Smooth muscle cell (in vitro differentiated cells): ENCODE data around the gene CDC42EP4. TPM values are rescaled to one million over a fixed set of nuclear protein-coding genes. Genes with fewer than 3 reads are reported as not detected.
A peak's percentile ranks its signal among the peaks of the same experiment; 100 is the strongest.

Source experiments
- DNase-seq: peaks from one replicate; lab custom pipeline; 2025; ENCODE audit not compliant: unreplicated experiment; lab: John Stamatoyannopoulos, UW
- H2AFZ ChIP-seq: fragments of 200-600 bp; sonication (generic); 2 replicates; pipeline ENCODE4 v1.6.0; 2016; ENCODE audit warnings: antibody characterized with exemption, low read depth, mild to moderate bottlenecking
- H3F3A ChIP-seq: fragments of 200-600 bp; sonication (generic); 2 replicates; pipeline ENCODE4 v1.6.0; 2017; ENCODE audit warnings: antibody characterized with exemption, low read depth
- H3K27ac ChIP-seq: fragments of 200-600 bp; sonication (generic); 2 replicates; pipeline ENCODE4 v1.5.1; 2016; ENCODE audit warnings: low read depth, mild to moderate bottlenecking
- H3K27me3 ChIP-seq: fragments of 200-600 bp; sonication (generic); 2 replicates; pipeline ENCODE4 v1.6.1; 2016; ENCODE audit warnings: low read depth, mild to moderate bottlenecking
- H3K36me3 ChIP-seq: fragments of 200-600 bp; sonication (generic); 2 replicates; pipeline ENCODE4 v1.5.1; 2016; ENCODE audit warnings: low read depth
- H3K4me1 ChIP-seq: fragments of 200-600 bp; sonication (generic); 2 replicates; pipeline ENCODE4 v1.5.1; 2016; ENCODE audit warnings: low read depth
- H3K4me2 ChIP-seq: fragments of 200-600 bp; sonication (generic); 2 replicates; pipeline ENCODE4 v1.6.0; 2016; ENCODE audit warnings: mild to moderate bottlenecking
- H3K4me3 ChIP-seq: fragments of 200-600 bp; sonication (generic); 2 replicates; pipeline ENCODE4 v1.5.1; 2016; ENCODE audit warnings: mild to moderate bottlenecking
- H3K79me2 ChIP-seq: fragments of 200-600 bp; sonication (generic); 2 replicates; pipeline ENCODE4 v1.6.0; 2016; ENCODE audit warnings: low read depth, mild to moderate bottlenecking
- H3K9ac ChIP-seq: fragments of 200-600 bp; sonication (generic); 2 replicates; pipeline ENCODE4 v1.6.0; 2016; ENCODE audit warnings: low read depth
- H3K9me3 ChIP-seq: fragments of 200-600 bp; sonication (generic); replicated peaks from 2 replicates; pipeline ENCODE4 v1.5.1; 2016; ENCODE audit warnings: low read depth
- H4K20me1 ChIP-seq: fragments of 200-600 bp; sonication (generic); 2 replicates; pipeline ENCODE4 v1.6.0; 2016; ENCODE audit warnings: low read depth
- WGBS: methylation state at CpG from one replicate; pipeline ENCODE4 v1.1.7; 2016; ENCODE audit warnings: low lambda C conversion rate; 5-methylcytosine and 5-hydroxymethylcytosine counted together
- polyA plus RNA-seq: library from polyadenylated mRNA; unstranded; fragments of >200 nt; fragmentation: Nextera tagmentation; extraction: Ambion mirVana; gene quantifications from 2 replicates; pipeline ENCODE4 v1.2.1, GENCODE V29; 2016
- total RNA-seq: library from RNA; depleted of rRNA; stranded (reverse); fragments of >200 nt; gene quantifications from 2 replicates; pipeline ENCODE4 v1.2.3, GENCODE V29; 2014
- TF ChIP-seq, protein P1 (sequence below): fragments of 200-600 bp; sonication (generic); IDR thresholded peaks from 2 replicates; pipeline ENCODE4 v1.5.1; 2017; ENCODE audit warnings: borderline replicate concordance, mild to moderate bottlenecking, antibody characterized with exemption; ENCODE audit not compliant: insufficient read depth, poor library complexity, severe bottlenecking

The CDC42EP4 gene
- total and polyA plus RNA-seq, 2 experiments from 2014 or later: 15.1 to 21.4 TPM

DNA sequence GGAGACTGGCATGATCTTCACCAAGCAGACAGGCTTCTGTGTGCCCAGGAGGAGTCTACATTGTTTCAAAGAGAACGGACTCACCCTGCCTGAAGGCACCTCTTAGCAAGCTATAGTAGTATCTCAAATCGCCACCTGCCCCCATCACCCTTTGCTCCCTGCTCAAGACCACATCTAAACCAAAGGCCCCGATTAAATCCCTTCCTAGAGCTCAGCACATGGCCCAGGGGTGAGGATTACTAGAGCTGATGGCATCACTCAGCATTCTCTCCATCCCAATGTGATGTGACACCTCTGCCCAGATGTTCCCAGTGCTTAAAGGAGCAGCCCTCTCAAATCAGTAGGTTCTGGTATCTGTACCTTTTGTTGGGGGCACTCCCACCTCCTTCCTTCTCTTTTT, 8.0 kb upstream of the CDC42EP4 start:
- H2AFZ ChIP-seq: no peak overlapping the region
- peaks cover 6% of the 10 kb centered on the region for H3F3A ChIP-seq
- no peaks in the 10 kb centered on the region for H3K79me2 ChIP-seq
- H3K4me1 ChIP-seq: peaks cover 13% of the 10 kb centered on the region
- no peak overlapping the region for H3K27ac ChIP-seq
- 86% methylated on average over 3 of the region's 3 CpGs for WGBS
- no peak overlapping the region for H3K4me3 ChIP-seq
- no peaks in the 10 kb centered on the region for H3K9me3 ChIP-seq
- H3K9ac ChIP-seq: no peak overlapping the region
- H4K20me1 ChIP-seq: no peaks in the 10 kb centered on the region
- no peaks in the 10 kb centered on the region for H3K27me3 ChIP-seq
- no peak for DNase-seq
- H3K4me2 ChIP-seq: no peak overlapping the region
- H3K36me3 ChIP-seq: no peaks in the 10 kb centered on the region
- TF ChIP-seq, protein P1, sequence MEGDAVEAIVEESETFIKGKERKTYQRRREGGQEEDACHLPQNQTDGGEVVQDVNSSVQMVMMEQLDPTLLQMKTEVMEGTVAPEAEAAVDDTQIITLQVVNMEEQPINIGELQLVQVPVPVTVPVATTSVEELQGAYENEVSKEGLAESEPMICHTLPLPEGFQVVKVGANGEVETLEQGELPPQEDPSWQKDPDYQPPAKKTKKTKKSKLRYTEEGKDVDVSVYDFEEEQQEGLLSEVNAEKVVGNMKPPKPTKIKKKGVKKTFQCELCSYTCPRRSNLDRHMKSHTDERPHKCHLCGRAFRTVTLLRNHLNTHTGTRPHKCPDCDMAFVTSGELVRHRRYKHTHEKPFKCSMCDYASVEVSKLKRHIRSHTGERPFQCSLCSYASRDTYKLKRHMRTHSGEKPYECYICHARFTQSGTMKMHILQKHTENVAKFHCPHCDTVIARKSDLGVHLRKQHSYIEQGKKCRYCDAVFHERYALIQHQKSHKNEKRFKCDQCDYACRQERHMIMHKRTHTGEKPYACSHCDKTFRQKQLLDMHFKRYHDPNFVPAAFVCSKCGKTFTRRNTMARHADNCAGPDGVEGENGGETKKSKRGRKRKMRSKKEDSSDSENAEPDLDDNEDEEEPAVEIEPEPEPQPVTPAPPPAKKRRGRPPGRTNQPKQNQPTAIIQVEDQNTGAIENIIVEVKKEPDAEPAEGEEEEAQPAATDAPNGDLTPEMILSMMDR: no peak

DNA sequence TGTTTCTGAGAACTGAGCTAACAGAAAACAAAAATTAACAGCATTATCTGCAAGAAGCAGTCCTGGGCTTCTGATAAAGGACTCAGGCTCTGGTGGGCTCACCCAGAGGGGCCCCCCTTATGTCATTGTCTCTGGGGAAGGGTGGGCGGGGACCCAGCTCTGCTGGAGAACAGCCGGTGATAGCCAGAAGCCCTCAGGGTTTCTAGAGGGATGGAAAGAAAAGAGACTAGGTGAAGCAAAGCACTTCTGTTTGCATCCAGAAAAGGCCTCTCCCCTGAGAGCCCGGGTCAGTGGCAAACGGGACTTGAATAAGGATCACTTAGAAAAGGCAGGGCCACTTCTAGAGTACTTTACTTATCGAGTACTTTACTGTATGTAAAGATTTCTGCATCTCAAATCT, 7.0 kb upstream of the CDC42EP4 start:
- no peaks in the 10 kb centered on the region for H3K79me2 ChIP-seq
- H3K4me1 ChIP-seq: peaks cover 4% of the 10 kb centered on the region
- H3F3A ChIP-seq: peaks cover 5% of the 10 kb centered on the region
- H3K4me2 ChIP-seq: no peak overlapping the region
- H3K36me3 ChIP-seq: no peaks in the 10 kb centered on the region
- TF ChIP-seq, protein P1: no peak
- no peaks in the 10 kb centered on the region for H4K20me1 ChIP-seq
- 42% methylated on average over 5 of the region's 5 CpGs for WGBS
- no peak overlapping the region for H3K9ac ChIP-seq
- no peak for DNase-seq
- no peak overlapping the region for H3K4me3 ChIP-seq
- no peak overlapping the region for H3K27ac ChIP-seq
- H3K9me3 ChIP-seq: no peaks in the 10 kb centered on the region
- H2AFZ ChIP-seq: no peak overlapping the region
- H3K27me3 ChIP-seq: no peaks in the 10 kb centered on the region

DNA sequence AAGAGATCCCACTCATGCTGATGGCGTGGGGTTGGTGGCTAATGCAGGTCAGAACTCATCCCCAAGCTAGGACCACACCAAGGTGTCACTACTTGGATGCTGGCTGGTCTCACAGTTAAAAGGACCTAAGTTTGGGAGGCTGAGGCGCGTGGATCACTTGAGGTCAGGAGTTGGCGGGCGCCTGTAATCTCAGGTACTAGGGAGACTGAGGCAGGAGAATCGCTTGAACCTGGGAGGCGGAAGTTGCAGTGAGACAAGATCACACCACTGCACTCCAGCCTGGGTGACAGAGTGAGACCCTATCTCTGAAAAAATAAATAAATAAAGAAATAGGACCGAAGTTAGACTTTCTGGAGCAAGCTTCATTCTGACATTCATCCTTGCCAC, 6.6 kb upstream of the CDC42EP4 start:
- peaks cover 2% of the 10 kb centered on the region for H3K4me1 ChIP-seq
- peaks cover 5% of the 10 kb centered on the region for H3F3A ChIP-seq
- H3K4me2 ChIP-seq: peak overlapping the region; percentile 32
- no peak for DNase-seq
- TF ChIP-seq, protein P1: no peak
- H3K27ac ChIP-seq: no peak overlapping the region
- 93% methylated on average over 8 of the region's 8 CpGs for WGBS
- no peaks in the 10 kb centered on the region for H3K79me2 ChIP-seq
- H2AFZ ChIP-seq: no peak overlapping the region
- no peaks in the 10 kb centered on the region for H3K27me3 ChIP-seq
- no peaks in the 10 kb centered on the region for H3K36me3 ChIP-seq
- H4K20me1 ChIP-seq: no peaks in the 10 kb centered on the region
- H3K9me3 ChIP-seq: no peaks in the 10 kb centered on the region
- H3K9ac ChIP-seq: no peak overlapping the region
- no peak overlapping the region for H3K4me3 ChIP-seq

DNA sequence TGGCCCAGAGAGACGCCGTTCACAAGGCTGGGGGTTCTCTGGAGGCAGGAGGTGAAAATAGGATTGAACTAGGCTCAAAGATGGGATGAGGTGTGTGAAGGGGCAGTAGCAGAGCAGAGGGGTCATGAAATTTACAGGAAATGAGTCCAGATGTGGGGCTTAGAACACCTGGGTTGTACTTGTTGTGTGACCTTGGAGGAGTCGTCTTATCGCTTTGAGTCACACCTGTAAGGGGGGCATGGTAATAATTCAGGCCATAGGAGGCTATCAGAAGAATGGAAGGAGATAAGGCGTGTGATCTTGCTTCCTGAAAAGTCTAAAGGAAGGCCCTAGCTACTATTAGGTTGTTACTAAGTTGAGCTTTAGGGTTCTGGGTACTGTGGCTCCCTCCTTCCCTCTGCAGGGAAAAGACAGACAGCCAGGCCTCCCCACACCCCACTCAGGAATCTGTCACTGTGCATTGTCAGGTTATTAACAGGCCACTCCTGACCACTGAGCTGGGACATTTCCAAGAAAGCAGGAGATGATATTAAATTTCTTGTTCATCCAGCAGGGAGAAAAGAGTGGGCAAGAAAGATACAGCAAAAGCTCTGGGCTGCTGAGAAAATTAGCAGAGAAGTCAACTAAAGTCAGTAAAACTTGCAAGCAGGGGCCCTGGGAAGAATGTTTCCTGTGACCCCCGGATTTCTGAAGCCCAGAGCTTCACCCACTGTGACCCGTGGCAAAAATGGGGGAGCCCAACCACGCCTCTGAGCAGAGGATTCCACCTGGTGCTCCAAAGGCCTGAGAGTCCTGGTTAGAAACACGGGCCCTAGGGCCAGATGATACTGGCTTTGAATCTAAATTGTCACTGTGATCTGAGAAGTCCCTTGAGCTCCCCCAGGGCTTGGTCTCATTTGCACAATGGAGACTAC, 6.0 kb upstream of the CDC42EP4 start:
- no peaks in the 10 kb centered on the region for H3K27me3 ChIP-seq
- no peak overlapping the region for H2AFZ ChIP-seq
- H3K9ac ChIP-seq: no peak overlapping the region
- H4K20me1 ChIP-seq: no peaks in the 10 kb centered on the region
- TF ChIP-seq, protein P1: no peak
- peak overlapping the region; percentile 32 for H3K4me2 ChIP-seq
- peaks cover under 1% of the 10 kb centered on the region for H3K4me1 ChIP-seq
- no peak overlapping the region for H3K27ac ChIP-seq
- no peaks in the 10 kb centered on the region for H3K36me3 ChIP-seq
- H3K4me3 ChIP-seq: no peak overlapping the region
- WGBS: 80% methylated on average over 9 of the region's 9 CpGs
- no peaks in the 10 kb centered on the region for H3K9me3 ChIP-seq
- no peak for DNase-seq
- peaks cover 5% of the 10 kb centered on the region for H3F3A ChIP-seq
- no peaks in the 10 kb centered on the region for H3K79me2 ChIP-seq
